Erythroblast (primary cell): ENCODE data around the gene UGT1A6.

Experiments
- GATA1 ChIP-seq: IDR thresholded peaks from 2 replicates; pipeline ENCODE4 v1.6.1; 2011; ENCODE audit warnings: low read depth, mild to moderate bottlenecking, control low read depth, low read length, moderate library complexity
- POLR2A ChIP-seq: IDR thresholded peaks from 2 replicates; pipeline ENCODE4 v1.6.1; 2011; ENCODE audit warnings: mild to moderate bottlenecking, low read length

GRCh38 chr2:233654501-233654900 lies 38.2 kb upstream of the UGT1A6 start:
- TF ChIP-seq POLR2A (no peak), GATA1 (no peak)
